OCI-LY7 (cell line): ENCODE results near the gene NFIA. TPM values are rescaled to one million over a fixed set of nuclear protein-coding genes. Genes with fewer than 3 reads are reported as not detected.

Experiments used
- BruUV-seq: library from RNA; stranded (reverse); fragments of 400-500 nt; replicated peaks from 2 replicates; lab custom pipeline; 2021; lab: Mats Ljungman, UMichigan
- CTCF ChIA-PET: fragments of 300-600 bp; sonication (Branson Sonifier 250); formaldehyde crosslinking; loops from one replicate; lab custom pipeline; 2022; ENCODE audit warnings: antibody characterized with exemption; ENCODE audit not compliant: unreplicated experiment; lab: Charles Lee
- POLR2A ChIA-PET: fragments of 300-600 bp; sonication (Branson Sonifier 250); formaldehyde crosslinking; loops from one replicate; lab custom pipeline; 2022; ENCODE audit warnings: antibody characterized with exemption; lab: Charles Lee
- DNase-seq: peaks from one replicate; pipeline ENCODE4 v3.0.0-alpha.2; 2015; ENCODE audit warnings: low spot score
- H2AFZ ChIP-seq: fragments of 200-600 bp; sonication (generic), shearing (Covaris generic); 2 replicates; pipeline ENCODE4 v1.6.1; 2014; ENCODE audit warnings: mild to moderate bottlenecking, antibody characterized with exemption, low read length, moderate library complexity
- H3K27ac ChIP-seq: fragments of 200-600 bp; sonication (generic); 2 replicates; pipeline ENCODE4 v1.5.1; 2014; ENCODE audit warnings: mixed run types, low read depth, mild to moderate bottlenecking, moderate library complexity, low read length, inconsistent platforms; ENCODE audit not compliant: poor library complexity, severe bottlenecking
- H3K36me3 ChIP-seq: fragments of 200-600 bp; sonication (generic); 2 replicates; pipeline ENCODE4 v1.6.1; 2014; ENCODE audit warnings: mild to moderate bottlenecking, antibody characterized with exemption, low read length, moderate library complexity, mixed read lengths; ENCODE audit not compliant: insufficient read depth
- H3K4me1 ChIP-seq: fragments of 200-600 bp; sonication (generic); 2 replicates; pipeline ENCODE4 v1.5.1; 2014; ENCODE audit warnings: mild to moderate bottlenecking, low read length; ENCODE audit not compliant: insufficient read depth, poor library complexity, severe bottlenecking
- H3K4me2 ChIP-seq: fragments of 200-600 bp; sonication (generic); 2 replicates; pipeline ENCODE4 v1.6.1; 2014; ENCODE audit warnings: mild to moderate bottlenecking, low read length
- H3K4me3 ChIP-seq: fragments of 200-600 bp; sonication (generic); 2 replicates; pipeline ENCODE4 v1.5.1; 2014; ENCODE audit warnings: mild to moderate bottlenecking, low read depth, low read length; ENCODE audit not compliant: poor library complexity, severe bottlenecking
- H3K79me2 ChIP-seq: fragments of 200-600 bp; sonication (generic); 2 replicates; pipeline ENCODE4 v1.6.1; 2016; ENCODE audit warnings: low read depth, mild to moderate bottlenecking, low read length, moderate library complexity, mixed read lengths; ENCODE audit not compliant: insufficient read depth
- H3K9me2 ChIP-seq: fragments of 200-600 bp; sonication (generic); 2 replicates; pipeline ENCODE4 v1.6.1; 2016; ENCODE audit warnings: mild to moderate bottlenecking, low read length, mixed read lengths; ENCODE audit not compliant: insufficient read depth
- H3K9me3 ChIP-seq: fragments of 200-600 bp; sonication (generic); 2 replicates; pipeline ENCODE4 v1.6.1; 2014; ENCODE audit warnings: mild to moderate bottlenecking, mixed run types, low read length, mixed read lengths
- H4K20me1 ChIP-seq: fragments of 200-600 bp; sonication (generic); 2 replicates; pipeline ENCODE4 v1.6.1; 2014; ENCODE audit warnings: mild to moderate bottlenecking, antibody characterized with exemption, low read length, moderate library complexity, mixed read lengths; ENCODE audit not compliant: insufficient read depth
- EZH2phosphoT487 ChIP-seq: fragments of 200-600 bp; sonication (generic); IDR thresholded peaks from 2 replicates; pipeline ENCODE4 v1.6.1; 2018; ENCODE audit warnings: low read depth, borderline replicate concordance, mild to moderate bottlenecking, mixed run types, antibody characterized with exemption, low read length, moderate library complexity, mixed read lengths
- intact Hi-C: fragments of 100-400 bp; cut with micrococcal nuclease; formaldehyde crosslinking; loops from one replicate; pipeline ENCODE4 v1.10.0; 2022; ENCODE audit not compliant: unreplicated experiment
- total RNA-seq, 2 experiments: library from RNA; depleted of rRNA in 1 of 2; stranded (reverse); fragments of >200 nt in 1 of 2; shearing (Covaris generic) in 1 of 2; gene quantifications; 2 replicates each; pipeline ENCODE4 v1.2.3, GENCODE V29; 2014 to 2022
- TF ChIP-seq, protein P1 (sequence below): fragments of 200-600 bp; sonication (generic); conservative IDR thresholded peaks from 2 replicates; pipeline ENCODE4 v1.5.1; 2014; ENCODE audit warnings: mild to moderate bottlenecking, antibody characterized with exemption, low read length, moderate library complexity, mixed read lengths

Gene NFIA
- total RNA-seq, 2 experiments from 2014 or later: 2.8 to 18.8 TPM

DNA sequence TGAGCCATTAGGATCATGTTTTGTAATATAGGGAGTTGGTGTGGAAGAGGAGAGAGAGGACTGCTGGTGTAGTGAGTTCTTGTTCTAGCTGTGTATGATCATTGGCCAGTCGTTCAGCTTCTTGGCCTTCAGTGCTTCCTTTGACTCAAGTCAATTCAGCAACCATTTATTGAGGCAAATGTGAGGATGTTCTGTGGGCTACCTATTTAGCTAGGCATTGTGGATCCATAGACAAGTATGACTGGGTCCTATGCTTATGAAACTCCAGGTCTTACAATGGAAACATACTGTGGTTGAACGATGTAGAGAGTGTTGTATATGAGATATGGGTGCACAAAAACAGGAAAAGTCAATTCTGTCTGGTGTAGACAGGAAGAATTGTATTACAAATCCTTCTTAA, 41.7 kb downstream of the NFIA start:
- no peak overlapping the region for H3K4me2 ChIP-seq
- no TSS peak for BruUV-seq
- H3K36me3 ChIP-seq: no peaks in the 10 kb centered on the region
- intact Hi-C loops: no loop called here
- no peaks in the 10 kb centered on the region for H3K9me3 ChIP-seq
- ChIA-PET CTCF (no interaction called here), POLR2A (interaction anchor here (0.5 to 0.6 kb wide), 3 partner anchors 16 to 73 kb away, joined by 3 to 5 read pairs (median 3); no protein-coding TSS in a partner anchor)
- H3K9me2 ChIP-seq: no peaks in the 10 kb centered on the region
- DNase-seq: no peak
- H3K27ac ChIP-seq: no peak overlapping the region
- no peaks in the 10 kb centered on the region for H3K4me1 ChIP-seq
- no peak overlapping the region for H3K4me3 ChIP-seq
- no peak for TF ChIP-seq EZH2phosphoT487
- TF ChIP-seq, protein P1, sequence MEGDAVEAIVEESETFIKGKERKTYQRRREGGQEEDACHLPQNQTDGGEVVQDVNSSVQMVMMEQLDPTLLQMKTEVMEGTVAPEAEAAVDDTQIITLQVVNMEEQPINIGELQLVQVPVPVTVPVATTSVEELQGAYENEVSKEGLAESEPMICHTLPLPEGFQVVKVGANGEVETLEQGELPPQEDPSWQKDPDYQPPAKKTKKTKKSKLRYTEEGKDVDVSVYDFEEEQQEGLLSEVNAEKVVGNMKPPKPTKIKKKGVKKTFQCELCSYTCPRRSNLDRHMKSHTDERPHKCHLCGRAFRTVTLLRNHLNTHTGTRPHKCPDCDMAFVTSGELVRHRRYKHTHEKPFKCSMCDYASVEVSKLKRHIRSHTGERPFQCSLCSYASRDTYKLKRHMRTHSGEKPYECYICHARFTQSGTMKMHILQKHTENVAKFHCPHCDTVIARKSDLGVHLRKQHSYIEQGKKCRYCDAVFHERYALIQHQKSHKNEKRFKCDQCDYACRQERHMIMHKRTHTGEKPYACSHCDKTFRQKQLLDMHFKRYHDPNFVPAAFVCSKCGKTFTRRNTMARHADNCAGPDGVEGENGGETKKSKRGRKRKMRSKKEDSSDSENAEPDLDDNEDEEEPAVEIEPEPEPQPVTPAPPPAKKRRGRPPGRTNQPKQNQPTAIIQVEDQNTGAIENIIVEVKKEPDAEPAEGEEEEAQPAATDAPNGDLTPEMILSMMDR: no peak
- H3K79me2 ChIP-seq: no peaks in the 10 kb centered on the region
- no peaks in the 10 kb centered on the region for H4K20me1 ChIP-seq
- no peak overlapping the region for H2AFZ ChIP-seq

DNA sequence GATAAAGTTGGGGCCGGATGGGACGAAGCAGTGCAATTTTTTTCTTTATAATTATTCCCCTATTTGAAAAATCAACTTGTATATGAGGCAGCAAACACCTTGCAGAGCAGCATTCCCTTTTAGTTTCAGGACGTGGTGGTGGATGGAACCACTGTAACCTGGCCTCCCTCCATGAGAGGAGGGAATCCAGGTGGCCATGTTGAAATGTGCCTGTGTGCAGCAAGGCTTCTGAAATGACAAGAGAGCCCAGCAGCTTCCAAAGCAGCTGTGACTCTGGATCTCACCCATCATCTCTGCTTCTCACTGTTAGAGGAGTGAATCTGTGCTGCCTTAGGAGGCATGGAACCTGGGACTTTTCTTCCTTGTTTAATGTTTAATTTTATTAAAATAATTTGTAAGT, 42.3 kb downstream of the NFIA start:
- DNase-seq: no peak
- POLR2A ChIA-PET: interaction anchor here (0.7 kb wide), 1 partner anchor 125 kb away, joined by 5 read pairs; no protein-coding TSS in a partner anchor
- intact Hi-C loops: no loop called here
- TF ChIP-seq, protein P1: no peak
- TF ChIP-seq EZH2phosphoT487: no peak
- H3K36me3 ChIP-seq: no peaks in the 10 kb centered on the region
- CTCF ChIA-PET: no interaction called here
- no peak overlapping the region for H2AFZ ChIP-seq
- BruUV-seq: no TSS peak
- H3K79me2 ChIP-seq: no peaks in the 10 kb centered on the region
- H3K27ac ChIP-seq: no peak overlapping the region
- no peaks in the 10 kb centered on the region for H4K20me1 ChIP-seq
- H3K4me1 ChIP-seq: no peaks in the 10 kb centered on the region
- H3K9me3 ChIP-seq: no peaks in the 10 kb centered on the region
- no peak overlapping the region for H3K4me3 ChIP-seq
- H3K9me2 ChIP-seq: no peaks in the 10 kb centered on the region
- H3K4me2 ChIP-seq: no peak overlapping the region

DNA sequence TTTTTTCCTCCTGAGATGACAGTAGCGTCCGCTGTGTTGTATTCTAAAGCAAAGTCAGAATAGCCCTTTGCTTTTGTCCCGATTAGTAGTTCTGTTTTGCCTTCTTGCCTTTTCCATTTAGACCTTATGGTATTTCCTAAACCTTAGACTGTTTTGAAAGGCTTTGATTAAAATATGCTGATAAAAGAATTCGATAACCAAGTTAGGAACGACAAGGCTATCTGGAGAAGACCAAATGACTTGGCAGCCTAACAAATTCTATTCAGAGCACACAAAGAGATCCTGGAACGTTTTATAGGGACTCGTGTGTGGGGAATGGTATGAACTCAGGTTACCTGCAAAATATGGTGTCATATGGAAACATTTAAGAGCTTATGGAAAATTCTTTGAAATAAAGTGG, 42.9 kb downstream of the NFIA start:
- ChIA-PET CTCF (no interaction called here), POLR2A (interaction anchor here (0.7 kb wide), 1 partner anchor 125 kb away, joined by 5 read pairs; no protein-coding TSS in a partner anchor)
- intact Hi-C loops: no loop called here
- Histone ChIP-seq H3K4me2 (no peak overlapping the region), H3K79me2 (no peaks in the 10 kb centered on the region), H3K27ac (no peak overlapping the region), H3K36me3 (no peaks in the 10 kb centered on the region), H3K4me1 (no peaks in the 10 kb centered on the region), H3K4me3 (no peak overlapping the region), H4K20me1 (no peaks in the 10 kb centered on the region), H3K9me3 (no peaks in the 10 kb centered on the region), H3K9me2 (no peaks in the 10 kb centered on the region), H2AFZ (no peak overlapping the region)
- no peak for TF ChIP-seq EZH2phosphoT487
- TF ChIP-seq, protein P1: no peak
- BruUV-seq: no TSS peak
- DNase-seq: no peak
